Spinal cord (tissue), 10 donors: Measurements from ENCODE around the gene MOBP. TPM values are rescaled to one million over a fixed set of nuclear protein-coding genes. Genes with fewer than 3 reads are reported as not detected.
"Not testable (repeated sequence)": the region's sequence is repeated elsewhere in the genome, so short reads cannot be mapped to it uniquely, and the experiment has no call there.

ENCODE experiments used
- DNase-seq, 6 donors: peaks; one replicate each; pipeline versions ENCODE4 v3.0.0 to v3.0.0-alpha.2; 2013 to 2015; ENCODE audit warnings: low spot score in 6 of 6, low read depth in 4 of 6
- H3K27ac ChIP-seq: one replicate; pipeline ENCODE4 v1.5.1; 2013; ENCODE audit warnings: low read depth, low read length, control low read depth
- H3K27me3 ChIP-seq: one replicate; pipeline ENCODE4 v1.6.1; 2013; ENCODE audit warnings: low read length; ENCODE audit not compliant: control insufficient read depth, insufficient read depth
- H3K36me3 ChIP-seq: one replicate; pipeline ENCODE4 v1.6.1; 2013; ENCODE audit warnings: low read length; ENCODE audit not compliant: control insufficient read depth, insufficient read depth
- H3K4me1 ChIP-seq: one replicate; pipeline ENCODE4 v1.6.1; 2013; ENCODE audit warnings: low read length; ENCODE audit not compliant: control insufficient read depth, insufficient read depth
- H3K4me3 ChIP-seq: one replicate; pipeline ENCODE4 v1.5.1; 2013; ENCODE audit warnings: low read depth, low read length, control low read depth
- H3K9me3 ChIP-seq: one replicate; pipeline ENCODE4 v1.6.1; 2013; ENCODE audit warnings: low read length; ENCODE audit not compliant: control insufficient read depth, insufficient read depth
- WGBS: methylation state at CpG from one replicate; pipeline ENCODE4 v1.1.5; 2013; ENCODE audit warnings: missing lambda C conversion rate; ENCODE audit not compliant: insufficient coverage; 5-methylcytosine and 5-hydroxymethylcytosine counted together
- polyA plus RNA-seq, 2 donors: library from polyadenylated mRNA; unstranded; fragments of 120-200 nt; gene quantifications; one replicate each; pipeline ENCODE4 v1.2.1, GENCODE V29; 2013; ENCODE audit not compliant: insufficient read length in 2 of 2
- total RNA-seq, 2 donors: library from RNA; depleted of rRNA in 1 of 2; stranded (reverse); fragments of 120-200 nt in 1 of 2; fragments of >200 nt in 1 of 2; gene quantifications; one replicate each; pipeline versions ENCODE4 v1.2.3 to v1.2.4, GENCODE V29; 2013 to 2014
- donor health status: healthy.

The MOBP gene
- total and polyA plus RNA-seq, 4 donors, result 125 to 433 (median 287) TPM

GRCh38 chr3:39447637-39448483, 19.6 kb upstream of the MOBP start:
- Histone ChIP-seq H3K4me3 (no peak overlapping the region), H3K27ac (no peak overlapping the region), H3K36me3 (no peaks in the 10 kb centered on the region), H3K9me3 (no peaks in the 10 kb centered on the region), H3K4me1 (peaks cover 3% of the 10 kb centered on the region), H3K27me3 (no peaks in the 10 kb centered on the region)
- DNase-seq, result peak; percentile 70 to 97 (median 80)
- 100% methylated on average over 1 of the region's 13 CpGs for WGBS

- Histone ChIP-seq H3K4me1 (peaks cover 3% of the 10 kb centered on the region), H3K27me3 (no peaks in the 10 kb centered on the region), H3K9me3 (no peaks in the 10 kb centered on the region), H3K4me3 (no peak overlapping the region), H3K27ac (no peak overlapping the region), H3K36me3 (no peaks in the 10 kb centered on the region)
- 76% methylated on average over 4 of the region's 10 CpGs for WGBS
- no peak for DNase-seq
Observed at GRCh38 chr3:39448506-39449233, 18.8 kb upstream of the MOBP start.

DNA sequence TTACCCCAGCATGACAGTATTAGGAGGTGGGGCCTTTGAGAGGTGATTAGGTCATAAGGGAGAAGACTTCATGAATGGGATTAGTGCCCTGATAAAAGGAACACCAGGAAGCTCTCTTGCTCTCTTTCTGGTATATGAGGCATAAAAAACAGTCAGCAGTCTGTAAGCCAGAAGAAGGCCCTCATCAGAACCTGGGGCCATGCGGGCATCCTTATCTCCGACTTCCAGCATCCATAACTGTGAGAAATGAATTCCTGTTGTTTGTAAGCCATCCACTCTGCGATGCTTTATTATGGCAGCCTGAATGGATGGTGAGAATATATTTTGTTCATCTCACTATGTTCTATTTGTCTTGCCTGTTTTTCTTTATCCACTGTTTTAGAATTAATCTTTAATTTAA, 17.7 kb upstream of the MOBP start:
- WGBS, result no CpG with 5 or more reads among the region's 3 CpGs
- H3K27me3 ChIP-seq, result no peaks in the 10 kb centered on the region
- no peak overlapping the region for H3K4me3 ChIP-seq
- no peaks in the 10 kb centered on the region for H3K9me3 ChIP-seq
- H3K4me1 ChIP-seq, result peaks cover 3% of the 10 kb centered on the region
- no peak for DNase-seq
- H3K27ac ChIP-seq, result no peak overlapping the region
- no peaks in the 10 kb centered on the region for H3K36me3 ChIP-seq

DNA sequence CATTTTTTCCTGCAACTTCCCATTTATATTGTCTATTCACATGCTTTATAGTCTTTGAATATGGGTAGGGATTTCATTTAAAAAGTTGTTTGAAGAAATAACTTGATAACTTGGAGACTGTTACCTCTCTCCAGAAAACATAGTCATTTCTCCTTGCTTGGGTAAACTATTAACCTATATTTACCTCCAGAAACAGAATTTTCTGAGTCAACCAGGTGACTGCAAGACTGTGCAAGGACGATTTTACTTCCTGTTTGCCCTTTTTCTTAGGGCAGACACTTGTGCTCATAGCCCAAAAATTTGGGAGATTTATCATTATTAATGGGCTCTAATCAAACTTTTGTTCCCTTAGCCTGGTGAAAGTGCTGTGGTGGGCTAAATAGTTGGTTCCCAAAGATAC, 14.3 kb upstream of the MOBP start:
- DNase-seq, result no peak
- no peak overlapping the region for H3K27ac ChIP-seq
- H3K4me3 ChIP-seq, result no peak overlapping the region
- H3K9me3 ChIP-seq, result no peaks in the 10 kb centered on the region
- no CpG with 5 or more reads among the region's 1 CpG for WGBS
- no peaks in the 10 kb centered on the region for H3K36me3 ChIP-seq
- H3K4me1 ChIP-seq, result no peaks in the 10 kb centered on the region
- H3K27me3 ChIP-seq, result no peaks in the 10 kb centered on the region

DNA sequence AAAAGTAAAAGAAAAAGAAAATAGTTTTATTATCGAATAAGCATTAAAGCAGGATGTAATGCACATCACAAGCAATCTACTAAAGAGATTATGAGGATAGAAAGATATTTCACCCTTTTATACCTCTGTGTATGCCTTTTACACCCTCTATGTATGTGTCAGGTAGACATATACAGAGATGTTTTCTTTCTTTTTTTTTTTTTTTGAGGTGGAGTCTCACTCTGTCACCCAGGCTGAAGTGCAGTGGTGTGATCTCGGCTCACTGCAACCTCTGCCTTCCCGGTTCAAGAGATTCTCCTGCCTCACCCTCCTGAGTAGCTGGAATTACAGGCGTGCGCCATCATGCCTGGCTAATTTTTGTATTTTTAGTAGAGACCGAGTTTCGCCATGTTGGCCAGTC, 13.6 kb upstream of the MOBP start:
- DNase-seq, H3K36me3 ChIP-seq, H3K4me1 ChIP-seq, H3K27ac ChIP-seq, H3K4me3 ChIP-seq, H3K27me3 ChIP-seq, H3K9me3 ChIP-seq: not testable (repeated sequence)
- 92% methylated on average over 4 of the region's 7 CpGs for WGBS

- H3K27ac ChIP-seq, result no peak overlapping the region
- no peaks in the 10 kb centered on the region for H3K36me3 ChIP-seq
- no peaks in the 10 kb centered on the region for H3K4me1 ChIP-seq
- no peaks in the 10 kb centered on the region for H3K27me3 ChIP-seq
- H3K4me3 ChIP-seq, result no peak overlapping the region
- DNase-seq, result no peak
- no CpG with 5 or more reads among the region's 3 CpGs for WGBS
- H3K9me3 ChIP-seq, result no peaks in the 10 kb centered on the region
Observed at GRCh38 chr3:39454591-39455217, 12.8 kb upstream of the MOBP start.

DNA sequence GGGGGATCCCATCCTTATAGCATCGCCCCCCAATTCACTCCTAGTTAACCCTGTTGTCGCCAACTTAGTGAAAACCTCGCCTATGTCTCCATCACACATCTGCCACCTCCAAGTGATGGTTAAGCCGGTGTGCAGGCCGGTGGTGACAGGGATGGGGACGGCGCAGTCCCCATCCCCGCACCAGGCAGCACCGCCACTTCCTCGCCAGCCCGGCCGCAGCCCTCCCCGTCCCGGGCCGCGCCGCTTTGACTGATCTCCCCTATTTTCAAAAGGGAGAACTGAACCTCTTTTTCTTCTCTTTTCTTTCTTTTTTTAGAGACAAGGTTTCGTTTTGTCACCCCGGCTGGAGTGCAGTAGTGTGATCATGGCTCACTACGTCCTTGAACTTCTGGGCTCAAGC, 11.3 kb upstream of the MOBP start:
- no peak overlapping the region for H3K4me3 ChIP-seq
- H3K9me3 ChIP-seq, result no peaks in the 10 kb centered on the region
- WGBS, result 95% methylated on average over 15 of the region's 20 CpGs
- no peak for DNase-seq
- no peaks in the 10 kb centered on the region for H3K4me1 ChIP-seq
- no peaks in the 10 kb centered on the region for H3K36me3 ChIP-seq
- H3K27me3 ChIP-seq, result no peaks in the 10 kb centered on the region
- H3K27ac ChIP-seq, result no peak overlapping the region

- Histone ChIP-seq H3K4me3 (no peak overlapping the region), H3K9me3 (no peaks in the 10 kb centered on the region), H3K4me1 (no peaks in the 10 kb centered on the region), H3K27me3 (no peaks in the 10 kb centered on the region), H3K27ac (no peak overlapping the region), H3K36me3 (no peaks in the 10 kb centered on the region)
- WGBS, result 96% methylated on average over 8 of the region's 9 CpGs
- no peak for DNase-seq
Observed at GRCh38 chr3:39457361-39457760, 10.1 kb upstream of the MOBP start.

DNA sequence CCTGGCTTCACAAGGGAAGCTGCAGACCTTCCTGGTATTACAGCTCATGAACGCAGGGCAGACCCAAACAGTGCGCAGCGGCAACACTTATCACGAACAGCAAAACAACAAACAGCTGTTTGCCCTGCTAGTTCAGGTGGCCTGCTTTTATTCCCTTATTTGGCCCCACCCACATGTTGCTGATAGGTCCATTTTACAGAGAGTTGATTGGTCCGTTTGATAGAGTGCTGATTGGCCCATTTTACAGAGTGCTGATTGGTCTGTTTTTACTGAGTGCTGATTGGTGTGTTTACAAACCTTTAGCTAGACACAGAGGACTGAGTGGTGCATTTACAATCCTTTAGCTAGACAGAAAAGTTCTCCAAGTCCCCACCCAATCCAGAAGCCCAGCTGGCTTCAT, 8.9 kb upstream of the MOBP start:
- DNase-seq, H3K4me1 ChIP-seq, H3K27me3 ChIP-seq, H3K27ac ChIP-seq, H3K36me3 ChIP-seq, H3K9me3 ChIP-seq, H3K4me3 ChIP-seq: not testable (repeated sequence)
- 86% methylated on average over 1 of the region's 5 CpGs for WGBS
